DOHH2 (cell line): ENCODE measurements around the gene GTF2H1.

Source experiments
- H3F3A ChIP-seq: fragments of 200-600 bp; sonication (generic), shearing (Covaris generic); 2 replicates; pipeline ENCODE4 v1.6.0; 2016; ENCODE audit warnings: antibody characterized with exemption, mild to moderate bottlenecking; ENCODE audit not compliant: control insufficient read depth, insufficient read depth
- H3K27ac ChIP-seq: fragments of 200-600 bp; sonication (generic); 2 replicates; pipeline ENCODE4 v1.5.1; 2014; ENCODE audit warnings: low read depth, mild to moderate bottlenecking, low read length, moderate library complexity
- H3K27me3 ChIP-seq: fragments of 200-600 bp; sonication (generic); 2 replicates; pipeline ENCODE4 v1.6.1; 2014; ENCODE audit warnings: mild to moderate bottlenecking, low read length, mixed read lengths; ENCODE audit not compliant: control insufficient read depth
- H3K36me3 ChIP-seq: fragments of 200-600 bp; sonication (generic); 2 replicates; pipeline ENCODE4 v1.6.1; 2014; ENCODE audit warnings: mild to moderate bottlenecking, low read length, moderate library complexity, mixed read lengths; ENCODE audit not compliant: control insufficient read depth
- H3K4me1 ChIP-seq: fragments of 200-600 bp; sonication (generic); 2 replicates; pipeline ENCODE4 v1.6.1; 2014; ENCODE audit warnings: mild to moderate bottlenecking, low read length, mixed read lengths; ENCODE audit not compliant: control insufficient read depth
- H3K4me2 ChIP-seq: fragments of 200-600 bp; sonication (generic); 2 replicates; pipeline ENCODE4 v1.6.0; 2014; ENCODE audit warnings: mild to moderate bottlenecking, low read length, moderate library complexity
- H3K4me3 ChIP-seq: fragments of 200-600 bp; sonication (generic); 2 replicates; pipeline ENCODE4 v1.5.1; 2014; ENCODE audit warnings: mild to moderate bottlenecking, low read length, mixed read lengths
- H3K79me2 ChIP-seq: fragments of 200-600 bp; sonication (generic); 2 replicates; pipeline ENCODE4 v1.6.1; 2014; ENCODE audit warnings: mild to moderate bottlenecking, low read length, mixed read lengths; ENCODE audit not compliant: control insufficient read depth
- H3K9me2 ChIP-seq: fragments of 200-600 bp; sonication (generic); replicated peaks from 2 replicates; pipeline ENCODE4 v1.6.1; 2014; ENCODE audit warnings: mild to moderate bottlenecking, low read length, mixed read lengths; ENCODE audit not compliant: control insufficient read depth
- H3K9me3 ChIP-seq: fragments of 200-600 bp; sonication (generic); 2 replicates; pipeline ENCODE4 v1.6.1; 2014; ENCODE audit warnings: antibody characterized with exemption, low read length, mixed read lengths; ENCODE audit not compliant: control insufficient read depth, insufficient read depth
- H4K20me1 ChIP-seq: fragments of 200-600 bp; sonication (generic); 2 replicates; pipeline ENCODE4 v1.6.0; 2014; ENCODE audit warnings: low read depth, mild to moderate bottlenecking, antibody characterized with exemption, low read length, moderate library complexity; ENCODE audit not compliant: control insufficient read depth, insufficient read depth
- CTCF ChIP-seq: fragments of 200-600 bp; sonication (generic); IDR thresholded peaks from one replicate; pipeline ENCODE4 v1.5.1; 2014; ENCODE audit warnings: antibody characterized with exemption, mild to moderate bottlenecking, low read depth, low read length; ENCODE audit not compliant: poor library complexity, severe bottlenecking
- EZH2phosphoT487 ChIP-seq: fragments of 200-600 bp; sonication (generic); IDR thresholded peaks from 2 replicates; pipeline ENCODE4 v1.6.1; 2017; ENCODE audit warnings: borderline replicate concordance, mild to moderate bottlenecking, antibody characterized with exemption, low read length, moderate library complexity, mixed read lengths

Gene GTF2H1

GRCh38 chr11:18383388-18384156 lies 61.2 kb downstream of the GTF2H1 start:
- Histone ChIP-seq H3F3A (no peaks in the 10 kb centered on the region), H3K4me2 (peak overlapping the region; percentile 36), H4K20me1 (no peaks in the 10 kb centered on the region), H3K27me3 (no peaks in the 10 kb centered on the region), H3K4me3 (0 out of 2 replicates have a peak overlapping the region, but pooled peaks have one; percentile 12), H3K9me2 (no peaks in the 10 kb centered on the region), H3K4me1 (peaks cover 21% of the 10 kb centered on the region), H3K79me2 (no peaks in the 10 kb centered on the region), H3K36me3 (no peaks in the 10 kb centered on the region), H3K27ac (peak overlapping the region; percentile 6; the same call in 1 of the 2 replicates), H3K9me3 (no peaks in the 10 kb centered on the region)
- TF ChIP-seq EZH2phosphoT487 (no peak), CTCF (no peak)

- Histone ChIP-seq H3K4me3 (no peak overlapping the region), H3K9me3 (no peaks in the 10 kb centered on the region), H3K4me2 (peak overlapping the region; percentile 36), H4K20me1 (no peaks in the 10 kb centered on the region), H3K27ac (peak overlapping the region; percentile 6; the same call in 1 of the 2 replicates), H3K4me1 (peaks cover 21% of the 10 kb centered on the region), H3K36me3 (no peaks in the 10 kb centered on the region), H3K79me2 (no peaks in the 10 kb centered on the region), H3K9me2 (no peaks in the 10 kb centered on the region), H3F3A (no peaks in the 10 kb centered on the region), H3K27me3 (no peaks in the 10 kb centered on the region)
- no peak for TF ChIP-seq EZH2phosphoT487
- no peak for TF ChIP-seq CTCF
These were observed 61.8 kb downstream of the GTF2H1 start for GRCh38 chr11:18384157-18384641.

GRCh38 chr11:18390088-18390487 lies 67.7 kb downstream of the GTF2H1 start:
- H3K79me2 ChIP-seq = peaks cover 15% of the 10 kb centered on the region
- H3K9me3 ChIP-seq = no peaks in the 10 kb centered on the region
- no peak overlapping the region for H3K4me2 ChIP-seq
- no peak overlapping the region for H3K27ac ChIP-seq
- peaks cover 7% of the 10 kb centered on the region for H3K36me3 ChIP-seq
- H3K4me3 ChIP-seq = no peak overlapping the region
- H3K4me1 ChIP-seq = peaks cover 19% of the 10 kb centered on the region
- H3K27me3 ChIP-seq = no peaks in the 10 kb centered on the region
- peaks cover 6% of the 10 kb centered on the region for H3F3A ChIP-seq
- H4K20me1 ChIP-seq = no peaks in the 10 kb centered on the region
- H3K9me2 ChIP-seq = no peaks in the 10 kb centered on the region
- TF ChIP-seq CTCF (no peak), EZH2phosphoT487 (no peak)
